ENCODE measurements around the gene FUT8.

FUT8 gene

DNA sequence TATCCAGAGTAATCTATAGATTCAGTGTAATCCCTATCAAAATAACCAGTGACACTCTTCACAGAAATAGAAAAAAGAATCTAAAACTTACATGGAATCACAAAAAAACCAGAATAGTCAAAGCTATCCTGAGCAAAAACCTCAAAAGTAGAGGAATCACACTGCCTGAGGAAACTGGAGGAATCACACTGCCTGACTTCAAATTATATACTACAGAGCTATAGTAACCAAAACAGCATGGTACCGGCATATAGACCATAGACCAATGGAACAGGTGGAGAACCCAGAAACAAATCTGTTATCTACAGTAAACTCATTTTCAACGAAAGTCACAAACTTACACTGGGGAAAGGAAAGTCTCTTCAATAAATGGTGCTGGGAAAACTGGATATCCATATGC, 244.0 kb downstream of the FUT8 start:
- no peak overlapping the region for H3K27ac ChIP-seq
- no peak for DNase-seq (ENCODE audit: low spot score)
- TF ChIP-seq, protein P1, sequence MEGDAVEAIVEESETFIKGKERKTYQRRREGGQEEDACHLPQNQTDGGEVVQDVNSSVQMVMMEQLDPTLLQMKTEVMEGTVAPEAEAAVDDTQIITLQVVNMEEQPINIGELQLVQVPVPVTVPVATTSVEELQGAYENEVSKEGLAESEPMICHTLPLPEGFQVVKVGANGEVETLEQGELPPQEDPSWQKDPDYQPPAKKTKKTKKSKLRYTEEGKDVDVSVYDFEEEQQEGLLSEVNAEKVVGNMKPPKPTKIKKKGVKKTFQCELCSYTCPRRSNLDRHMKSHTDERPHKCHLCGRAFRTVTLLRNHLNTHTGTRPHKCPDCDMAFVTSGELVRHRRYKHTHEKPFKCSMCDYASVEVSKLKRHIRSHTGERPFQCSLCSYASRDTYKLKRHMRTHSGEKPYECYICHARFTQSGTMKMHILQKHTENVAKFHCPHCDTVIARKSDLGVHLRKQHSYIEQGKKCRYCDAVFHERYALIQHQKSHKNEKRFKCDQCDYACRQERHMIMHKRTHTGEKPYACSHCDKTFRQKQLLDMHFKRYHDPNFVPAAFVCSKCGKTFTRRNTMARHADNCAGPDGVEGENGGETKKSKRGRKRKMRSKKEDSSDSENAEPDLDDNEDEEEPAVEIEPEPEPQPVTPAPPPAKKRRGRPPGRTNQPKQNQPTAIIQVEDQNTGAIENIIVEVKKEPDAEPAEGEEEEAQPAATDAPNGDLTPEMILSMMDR (IDR thresholded peaks at IDR 0.05) = no peak
- H3K4me3 ChIP-seq = no peak overlapping the region

GRCh38 chr14:65658202-65658601, 245.7 kb downstream of the FUT8 start:
- Histone ChIP-seq H3K27ac (no peak overlapping the region), H3K4me3 (no peak overlapping the region)
- TF ChIP-seq, protein P1 (IDR thresholded peaks at IDR 0.05) = no peak
- DNase-seq (ENCODE audit: low spot score) = no peak

DNA sequence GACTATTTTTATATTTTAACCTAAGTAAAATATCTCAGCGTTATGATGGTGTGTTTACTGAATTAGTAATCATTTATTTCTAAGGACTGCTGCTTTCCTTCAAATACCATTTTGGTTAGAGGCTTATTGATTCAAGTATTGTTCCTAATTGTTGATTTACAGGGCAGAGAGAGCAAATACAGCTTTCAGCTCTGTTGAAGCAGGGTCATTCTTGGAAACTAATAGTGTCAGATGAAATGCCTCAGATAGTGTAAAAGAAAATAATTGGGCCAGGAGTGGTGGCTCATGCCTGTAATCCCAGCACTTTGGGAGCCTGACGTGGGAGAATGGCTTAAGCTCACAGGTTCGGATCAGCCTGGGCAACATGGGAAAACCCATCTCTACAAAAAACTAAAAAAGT, 249.3 kb downstream of the FUT8 start:
- TF ChIP-seq, protein P1 (IDR thresholded peaks at IDR 0.05) = no peak
- H3K4me3 ChIP-seq = no peak overlapping the region
- no peak for DNase-seq (ENCODE audit: low spot score)
- no peak overlapping the region for H3K27ac ChIP-seq

DNA sequence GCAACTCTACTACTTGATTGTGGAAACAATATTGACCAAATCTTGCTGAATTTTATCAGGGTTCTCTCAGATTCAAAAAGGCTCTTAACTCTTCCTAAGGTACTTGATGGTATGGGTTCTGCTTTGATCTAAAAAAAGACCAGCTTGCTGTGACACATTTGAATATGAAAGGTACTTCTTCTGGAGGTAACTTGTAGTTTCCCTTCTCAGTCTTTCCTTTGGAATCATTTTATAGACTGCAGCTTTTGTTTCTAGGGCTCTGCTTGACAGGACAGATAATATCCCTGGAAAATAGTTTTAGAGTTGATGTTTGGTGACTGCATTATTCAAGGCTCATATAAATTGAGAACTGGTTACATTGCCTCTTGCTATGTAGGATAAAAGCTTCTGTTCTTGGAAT, 251.9 kb downstream of the FUT8 start:
- Histone ChIP-seq H3K4me3 (no peak overlapping the region), H3K27ac (no peak overlapping the region)
- TF ChIP-seq, protein P1 (IDR thresholded peaks at IDR 0.05) = no peak
- DNase-seq (ENCODE audit: low spot score) = no peak

- H3K27ac ChIP-seq = no peak overlapping the region
- H3K4me3 ChIP-seq = no peak overlapping the region
- TF ChIP-seq, protein P1 (IDR thresholded peaks at IDR 0.05) = no peak
- DNase-seq (ENCODE audit: low spot score) = no peak
Measured at GRCh38 chr14:65676361-65677014, 264.0 kb downstream of the FUT8 start.

DNA sequence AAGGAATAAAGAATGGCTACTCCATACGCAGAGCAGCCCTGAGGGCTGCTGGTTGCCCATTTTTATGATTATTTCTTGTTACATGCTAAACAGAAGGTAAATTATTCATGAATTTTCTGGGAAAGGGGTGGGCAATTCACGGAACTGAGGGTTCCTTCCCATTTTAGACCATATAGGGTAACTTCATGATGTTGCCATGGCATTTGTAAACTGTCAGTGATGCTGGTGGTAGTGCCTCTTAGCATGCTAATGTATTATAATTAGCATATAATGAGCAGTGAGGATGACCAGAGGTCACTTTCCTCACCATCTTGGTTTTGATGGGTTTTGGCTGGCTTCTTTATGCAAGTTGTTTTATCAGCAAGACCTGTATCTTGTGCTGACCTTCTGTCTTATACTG, 273.0 kb downstream of the FUT8 start:
- Histone ChIP-seq H3K27ac (no peak overlapping the region), H3K4me3 (no peak overlapping the region)
- TF ChIP-seq, protein P1 (IDR thresholded peaks at IDR 0.05) = no peak
- no peak for DNase-seq (ENCODE audit: low spot score)

GRCh38 chr14:65686761-65687160, 274.2 kb downstream of the FUT8 start:
- Histone ChIP-seq H3K4me3 (no peak overlapping the region), H3K27ac (no peak overlapping the region)
- TF ChIP-seq, protein P1 (IDR thresholded peaks at IDR 0.05) = no peak
- DNase-seq (ENCODE audit: low spot score) = no peak
